Measurements from ENCODE around the gene SPTBN1. TPM values are rescaled to one million over a fixed set of nuclear protein-coding genes. Genes with fewer than 3 reads are reported as not detected.

Gene SPTBN1
- total and polyA plus RNA-seq, 3 donors from 2014 or later: 143 to 366 (median 278) TPM

DNA sequence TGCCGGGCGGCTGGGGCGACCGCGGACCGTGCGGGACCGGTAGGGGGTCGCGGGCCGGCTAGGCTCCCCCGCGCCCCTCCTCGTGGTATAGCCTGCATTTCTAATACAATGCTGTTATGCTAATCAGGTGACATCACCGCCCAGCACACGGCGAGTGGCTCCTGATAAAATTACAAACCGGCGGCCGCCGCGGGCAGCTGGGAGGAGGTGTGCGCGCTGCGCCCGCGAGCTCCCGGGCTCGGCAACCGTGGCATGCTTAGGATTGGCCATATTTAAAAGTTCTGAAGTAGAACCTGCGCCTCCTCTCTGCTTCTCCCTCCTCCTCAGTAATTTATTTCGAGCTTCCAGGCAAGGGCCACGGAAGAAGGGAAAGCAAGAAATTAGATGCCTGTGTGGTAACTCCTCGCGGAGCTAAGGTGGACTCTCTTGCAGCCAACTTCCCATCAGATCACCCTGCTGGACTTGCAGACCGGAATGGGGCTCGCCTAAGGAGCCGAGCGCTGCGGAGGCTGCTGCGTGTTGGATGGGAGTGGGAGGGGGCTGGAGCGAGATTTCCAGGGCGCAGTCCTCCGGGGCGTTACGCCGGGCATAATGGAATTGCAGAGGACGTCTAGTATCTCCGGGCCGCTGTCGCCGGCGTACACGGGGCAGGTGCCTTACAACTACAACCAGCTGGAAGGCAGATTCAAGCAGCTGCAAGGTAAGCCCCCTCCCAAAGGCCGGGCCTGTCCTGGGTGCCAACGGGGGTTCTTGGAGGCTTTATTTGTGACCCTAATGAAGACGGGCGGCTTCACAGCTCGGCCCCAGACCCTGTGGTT, 102.3 kb downstream of the SPTBN1 start:
- H3K4me1 ChIP-seq: peaks cover 48% of the 10 kb centered on the region
- no peaks in the 10 kb centered on the region for H3K27me3 ChIP-seq
- H3K36me3 ChIP-seq (ENCODE audit: low read depth, missing control alignments): no peaks in the 10 kb centered on the region
- peak; percentile 76 for DNase-seq
- H3K27ac ChIP-seq: peak overlapping the region; percentile 77 to 85
- TF ChIP-seq POLR2A (IDR thresholded peaks at IDR 0.05): no peak
- TF ChIP-seq, protein P1, sequence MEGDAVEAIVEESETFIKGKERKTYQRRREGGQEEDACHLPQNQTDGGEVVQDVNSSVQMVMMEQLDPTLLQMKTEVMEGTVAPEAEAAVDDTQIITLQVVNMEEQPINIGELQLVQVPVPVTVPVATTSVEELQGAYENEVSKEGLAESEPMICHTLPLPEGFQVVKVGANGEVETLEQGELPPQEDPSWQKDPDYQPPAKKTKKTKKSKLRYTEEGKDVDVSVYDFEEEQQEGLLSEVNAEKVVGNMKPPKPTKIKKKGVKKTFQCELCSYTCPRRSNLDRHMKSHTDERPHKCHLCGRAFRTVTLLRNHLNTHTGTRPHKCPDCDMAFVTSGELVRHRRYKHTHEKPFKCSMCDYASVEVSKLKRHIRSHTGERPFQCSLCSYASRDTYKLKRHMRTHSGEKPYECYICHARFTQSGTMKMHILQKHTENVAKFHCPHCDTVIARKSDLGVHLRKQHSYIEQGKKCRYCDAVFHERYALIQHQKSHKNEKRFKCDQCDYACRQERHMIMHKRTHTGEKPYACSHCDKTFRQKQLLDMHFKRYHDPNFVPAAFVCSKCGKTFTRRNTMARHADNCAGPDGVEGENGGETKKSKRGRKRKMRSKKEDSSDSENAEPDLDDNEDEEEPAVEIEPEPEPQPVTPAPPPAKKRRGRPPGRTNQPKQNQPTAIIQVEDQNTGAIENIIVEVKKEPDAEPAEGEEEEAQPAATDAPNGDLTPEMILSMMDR (IDR thresholded peaks at IDR 0.05): no peak
- 3 to 9% methylated on average over 46 to 53 of the region's 59 CpGs for WGBS, 2 donors
- intact Hi-C loops (cut with DNase I; ENCODE audit: low total_unique reads): no loop called here
- H3K4me3 ChIP-seq: peak overlapping the region; percentile 49 to 61
- H3K9me3 ChIP-seq: no peaks in the 10 kb centered on the region

DNA sequence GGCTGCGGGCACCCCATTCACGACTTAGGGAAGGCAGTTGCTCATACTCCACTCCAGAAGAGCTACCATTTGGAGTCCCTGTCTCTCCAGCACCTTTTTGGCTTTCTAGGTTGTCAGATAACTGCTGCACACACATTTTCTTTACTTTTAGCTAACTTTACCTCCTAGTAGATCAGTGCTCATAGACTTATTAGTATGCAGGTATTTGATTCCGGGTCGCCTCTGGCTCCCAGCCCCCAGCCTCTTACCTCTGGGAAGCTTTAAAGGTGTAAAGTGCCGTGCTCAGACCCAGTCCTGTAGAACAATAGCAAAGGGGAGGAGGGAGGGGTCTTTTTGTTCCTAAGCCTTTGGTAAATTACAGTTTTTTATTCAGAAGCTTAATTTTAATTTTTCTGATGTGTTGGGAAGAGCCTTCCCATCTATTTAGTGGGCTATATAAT, 102.9 kb downstream of the SPTBN1 start:
- Histone ChIP-seq H3K4me3 (peak overlapping the region; percentile 49 to 61), H3K36me3 (ENCODE audit: low read depth, missing control alignments) (no peaks in the 10 kb centered on the region), H3K27me3 (no peaks in the 10 kb centered on the region), H3K4me1 (peaks cover 48% of the 10 kb centered on the region), H3K9me3 (no peaks in the 10 kb centered on the region), H3K27ac (peak overlapping the region; percentile 77 to 85)
- intact Hi-C loops (cut with DNase I; ENCODE audit: low total_unique reads): no loop called here
- TF ChIP-seq POLR2A (IDR thresholded peaks at IDR 0.05): no peak
- TF ChIP-seq, protein P1 (IDR thresholded peaks at IDR 0.05): no peak
- WGBS, 2 donors: 29 to 35% methylated on average over 5 of the region's 5 CpGs
- DNase-seq: no peak

GRCh38 chr2:54559593-54560145, 103.5 kb downstream of the SPTBN1 start:
- TF ChIP-seq, protein P1 (IDR thresholded peaks at IDR 0.05): no peak
- no peak for TF ChIP-seq POLR2A (IDR thresholded peaks at IDR 0.05)
- H3K27me3 ChIP-seq: no peaks in the 10 kb centered on the region
- whole genome bisulfite sequencing, 2 donors: 3% methylated on average over 9 of the region's 9 CpGs
- intact Hi-C loops (cut with DNase I; ENCODE audit: low total_unique reads): no loop called here
- H3K36me3 ChIP-seq (ENCODE audit: low read depth, missing control alignments): no peaks in the 10 kb centered on the region
- DNase-seq: peak; percentile 52
- peak overlapping the region; percentile 77 to 85 for H3K27ac ChIP-seq
- peak overlapping the region; percentile 33 to 61 for H3K4me3 ChIP-seq
- peaks cover 48% of the 10 kb centered on the region for H3K4me1 ChIP-seq
- H3K9me3 ChIP-seq: no peaks in the 10 kb centered on the region

DNA sequence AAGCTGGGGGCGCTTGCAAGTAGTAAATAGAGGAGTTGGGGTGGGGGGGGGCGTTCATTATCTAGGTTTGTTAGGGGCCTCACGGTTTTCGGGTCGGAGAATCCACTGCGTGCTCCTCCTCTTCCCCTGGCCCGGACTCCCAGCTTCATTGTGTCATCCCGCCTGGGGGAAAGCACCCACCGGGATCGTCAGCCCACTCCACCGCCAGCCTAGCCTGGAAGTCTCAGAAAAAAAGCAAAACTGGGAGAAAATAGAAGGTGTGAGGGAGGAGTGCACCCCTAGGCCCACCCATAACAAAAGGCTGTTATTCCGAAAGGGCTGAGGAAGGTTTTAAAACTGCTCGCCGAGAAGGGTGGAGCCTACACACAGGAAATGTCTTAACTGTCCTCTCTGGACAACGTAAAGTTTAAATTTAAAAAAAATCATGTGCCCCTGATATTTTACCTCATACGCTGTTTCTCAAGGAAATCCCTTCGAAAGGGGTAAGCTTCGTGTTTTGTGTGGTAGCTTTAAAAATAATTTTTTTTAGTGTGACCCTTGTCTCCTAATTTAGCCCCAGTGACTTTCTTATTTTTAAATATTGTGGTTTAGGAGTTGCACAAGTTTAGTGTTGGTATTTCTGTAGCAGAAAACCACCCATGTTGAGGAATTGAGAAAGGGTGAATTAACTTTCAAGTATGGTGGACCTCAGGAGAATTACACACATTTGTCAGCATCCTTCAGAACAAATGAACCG, 104.2 kb downstream of the SPTBN1 start:
- Histone ChIP-seq H3K4me1 (peaks cover 47% of the 10 kb centered on the region), H3K36me3 (ENCODE audit: low read depth, missing control alignments) (no peaks in the 10 kb centered on the region), H3K27ac (peak overlapping the region; percentile 77 to 85), H3K27me3 (no peaks in the 10 kb centered on the region), H3K9me3 (no peaks in the 10 kb centered on the region), H3K4me3 (peak overlapping the region; percentile 33 to 61)
- intact Hi-C loops (cut with DNase I; ENCODE audit: low total_unique reads): no loop called here
- TF ChIP-seq, protein P1 (IDR thresholded peaks at IDR 0.05): no peak
- no peak for TF ChIP-seq POLR2A (IDR thresholded peaks at IDR 0.05)
- WGBS, 2 donors: 4% methylated on average over 19 of the region's 19 CpGs
- peak; percentile 37 for DNase-seq
